GM18861 (cell line): ENCODE results near the gene ZNF710.

ENCODE experiments used
- ATAC-seq: cut with Tn5 transposase; IDR thresholded peaks from one replicate; pipeline ENCODE4 v1.9.1; 2021; ENCODE audit not compliant: unreplicated experiment

Gene ZNF710

GRCh38 chr15:90078965-90079364, 77.8 kb downstream of the ZNF710 start:
- no peak for ATAC-seq

- no peak for ATAC-seq
These were observed 78.7 kb downstream of the ZNF710 start for GRCh38 chr15:90079619-90080457.

GRCh38 chr15:90080458-90080755, 79.3 kb downstream of the ZNF710 start:
- no peak for ATAC-seq

- no peak for ATAC-seq
These were observed 79.8 kb downstream of the ZNF710 start for GRCh38 chr15:90080818-90081393.

DNA sequence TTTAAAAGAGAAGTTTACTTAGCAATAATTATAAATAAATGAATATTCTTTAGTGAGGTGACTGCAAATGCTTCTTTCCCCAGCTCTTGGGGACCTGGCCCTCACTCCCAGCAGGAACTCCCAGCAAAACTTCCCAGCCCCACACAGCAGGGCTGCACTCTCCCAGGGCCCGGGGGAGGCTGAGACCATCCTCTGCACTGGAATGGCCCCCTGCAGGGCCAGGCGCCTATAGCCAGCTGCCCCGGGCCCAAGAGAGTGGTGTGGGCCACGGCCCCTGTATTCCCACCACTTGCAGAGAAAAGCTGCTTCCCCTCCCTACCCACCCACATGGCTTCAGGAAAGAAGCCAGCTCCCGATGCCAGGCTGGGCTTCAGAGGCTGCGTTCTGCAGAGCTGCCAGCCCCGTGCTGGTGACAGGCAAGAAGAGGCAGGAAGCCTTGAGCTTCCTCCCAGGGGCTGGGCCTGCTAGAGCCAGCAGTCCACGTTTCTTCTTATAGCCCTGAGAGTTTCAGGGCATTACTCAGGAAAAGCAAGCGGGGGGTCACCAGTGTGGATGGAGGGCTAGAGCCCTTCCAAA, 81.1 kb downstream of the ZNF710 start:
- ATAC-seq: no peak

DNA sequence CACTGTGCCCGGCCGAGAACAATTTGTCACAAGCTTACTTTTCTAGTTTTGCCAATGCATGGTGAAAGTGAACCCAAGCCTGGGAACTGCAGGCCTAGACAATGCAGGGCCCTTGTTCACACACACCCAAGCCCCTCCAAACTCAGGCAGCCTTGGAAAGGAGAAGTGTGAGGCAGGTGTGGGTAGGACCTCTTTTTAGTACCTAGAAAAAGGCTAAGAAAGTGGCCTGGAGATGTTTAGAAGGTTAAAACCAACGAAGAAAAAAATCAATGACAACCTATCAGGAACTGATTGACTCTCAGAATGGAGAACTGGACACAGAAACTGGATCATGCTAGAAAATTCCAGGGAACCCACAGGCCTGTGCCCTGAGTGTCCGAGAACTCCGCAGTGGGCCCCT, 82.3 kb downstream of the ZNF710 start:
- no peak for ATAC-seq

GRCh38 chr15:90083954-90084607, 83.0 kb downstream of the ZNF710 start:
- no peak for ATAC-seq

DNA sequence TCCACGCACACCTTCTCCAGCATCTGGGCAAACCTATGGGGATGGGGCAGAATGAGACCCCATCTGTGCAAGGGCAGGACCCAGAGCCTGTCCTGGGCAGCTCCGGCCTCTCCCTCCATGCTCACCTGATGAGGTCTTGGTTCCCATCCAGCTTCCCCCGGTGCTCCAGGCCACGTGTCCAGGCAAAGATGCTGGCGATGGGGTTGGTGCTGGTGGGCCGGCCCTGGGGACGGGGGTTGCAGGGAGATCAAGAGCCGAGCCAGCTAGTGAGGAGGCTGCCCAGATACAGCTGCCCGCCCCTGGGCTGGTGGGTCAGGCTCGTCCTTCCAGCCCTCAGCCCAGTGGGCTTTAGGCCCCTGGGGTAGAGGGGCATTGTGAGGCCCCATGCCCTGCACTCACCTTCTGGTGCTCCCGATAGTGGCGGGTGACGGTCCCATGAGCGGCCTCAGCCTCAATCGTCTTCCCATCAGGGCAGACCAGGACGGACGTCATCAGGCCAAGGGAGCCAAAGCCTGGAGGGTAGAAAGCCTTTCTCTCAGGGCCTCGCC, 83.8 kb downstream of the ZNF710 start:
- ATAC-seq: no peak

DNA sequence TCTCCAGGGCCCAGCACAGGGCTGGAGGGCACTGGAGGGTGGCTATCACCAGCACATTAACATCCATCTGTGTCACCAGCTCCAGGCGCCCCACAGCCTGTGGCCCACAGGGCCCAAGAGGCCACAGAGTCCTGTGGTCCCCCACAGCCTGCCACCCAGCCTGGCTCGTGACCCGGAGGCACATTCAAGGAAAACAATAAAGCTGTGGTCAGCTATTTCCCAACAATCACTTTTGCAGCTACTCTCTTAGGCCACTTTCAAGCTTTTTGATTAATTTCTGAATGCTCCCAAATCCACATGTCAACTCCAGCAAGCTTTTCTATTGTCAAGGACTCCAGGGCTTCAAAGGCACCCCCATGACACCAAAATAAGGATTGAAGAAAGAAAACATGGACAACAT, 84.4 kb downstream of the ZNF710 start:
- no peak for ATAC-seq

DNA sequence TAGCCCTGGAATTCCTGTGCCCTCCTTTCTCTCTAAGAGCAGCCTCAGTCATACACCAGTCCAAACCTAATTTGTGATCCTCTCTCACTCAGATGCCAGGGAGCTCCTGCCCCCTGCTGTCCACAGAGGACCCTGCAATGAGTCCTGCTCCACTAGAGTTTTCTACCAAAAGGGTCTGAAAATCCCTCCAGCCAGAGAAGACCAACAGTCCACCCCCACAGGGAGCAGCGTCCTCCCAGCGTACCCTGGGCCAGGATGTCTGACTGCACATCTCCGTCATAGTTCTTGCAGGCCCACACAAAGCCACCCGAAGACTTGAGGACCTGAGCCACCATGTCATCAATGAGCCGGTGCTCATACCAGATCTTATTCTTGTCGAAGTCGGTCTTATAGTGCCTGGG, 85.7 kb downstream of the ZNF710 start:
- ATAC-seq: no peak

GRCh38 chr15:90087454-90088154, 86.5 kb downstream of the ZNF710 start:
- ATAC-seq: no peak

GRCh38 chr15:90090226-90090848, 89.2 kb downstream of the ZNF710 start:
- ATAC-seq: no peak

DNA sequence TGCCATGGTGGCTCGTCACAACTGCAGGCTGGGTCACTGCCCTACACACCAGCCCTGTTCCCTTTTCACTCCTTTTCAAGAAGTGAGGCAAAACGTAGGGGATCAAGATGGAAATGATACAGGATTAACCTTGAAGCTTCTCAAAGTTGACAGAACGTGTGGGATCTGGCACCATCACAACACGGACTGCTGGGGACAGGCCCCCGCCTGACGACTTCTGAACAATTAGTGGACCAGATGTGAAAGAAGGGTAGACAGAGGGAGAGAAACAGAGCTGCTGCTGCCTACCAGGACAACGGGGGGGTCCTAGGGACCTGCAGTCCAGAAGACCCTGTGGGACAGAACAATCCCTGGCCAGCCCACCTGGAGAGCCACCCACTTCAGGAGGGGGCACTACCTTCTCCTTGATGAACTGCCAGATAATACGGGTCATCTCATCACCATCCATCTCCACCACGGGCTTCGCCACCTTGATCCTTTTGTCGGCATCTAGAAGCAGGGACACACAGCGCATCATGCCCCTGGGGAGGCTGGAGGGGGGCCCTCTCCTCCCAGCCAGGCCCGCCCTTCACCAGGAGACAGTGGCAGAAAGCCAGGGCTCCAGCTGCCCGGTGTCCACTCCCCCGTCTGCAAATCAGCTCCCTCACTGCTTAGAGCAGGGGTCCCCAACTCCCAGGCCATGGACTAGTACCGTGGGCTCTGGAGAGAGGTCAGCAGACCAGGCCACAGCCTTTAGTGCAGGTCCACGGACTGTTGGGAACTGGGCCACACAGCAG, 90.2 kb downstream of the ZNF710 start:
- ATAC-seq: no peak

GRCh38 chr15:90095521-90095959, 94.4 kb downstream of the ZNF710 start:
- no peak for ATAC-seq

GRCh38 chr15:90097475-90097874, 96.4 kb downstream of the ZNF710 start:
- ATAC-seq: peak; percentile 55

- ATAC-seq: no peak
These were observed 98.1 kb downstream of the ZNF710 start for GRCh38 chr15:90099072-90099867.

DNA sequence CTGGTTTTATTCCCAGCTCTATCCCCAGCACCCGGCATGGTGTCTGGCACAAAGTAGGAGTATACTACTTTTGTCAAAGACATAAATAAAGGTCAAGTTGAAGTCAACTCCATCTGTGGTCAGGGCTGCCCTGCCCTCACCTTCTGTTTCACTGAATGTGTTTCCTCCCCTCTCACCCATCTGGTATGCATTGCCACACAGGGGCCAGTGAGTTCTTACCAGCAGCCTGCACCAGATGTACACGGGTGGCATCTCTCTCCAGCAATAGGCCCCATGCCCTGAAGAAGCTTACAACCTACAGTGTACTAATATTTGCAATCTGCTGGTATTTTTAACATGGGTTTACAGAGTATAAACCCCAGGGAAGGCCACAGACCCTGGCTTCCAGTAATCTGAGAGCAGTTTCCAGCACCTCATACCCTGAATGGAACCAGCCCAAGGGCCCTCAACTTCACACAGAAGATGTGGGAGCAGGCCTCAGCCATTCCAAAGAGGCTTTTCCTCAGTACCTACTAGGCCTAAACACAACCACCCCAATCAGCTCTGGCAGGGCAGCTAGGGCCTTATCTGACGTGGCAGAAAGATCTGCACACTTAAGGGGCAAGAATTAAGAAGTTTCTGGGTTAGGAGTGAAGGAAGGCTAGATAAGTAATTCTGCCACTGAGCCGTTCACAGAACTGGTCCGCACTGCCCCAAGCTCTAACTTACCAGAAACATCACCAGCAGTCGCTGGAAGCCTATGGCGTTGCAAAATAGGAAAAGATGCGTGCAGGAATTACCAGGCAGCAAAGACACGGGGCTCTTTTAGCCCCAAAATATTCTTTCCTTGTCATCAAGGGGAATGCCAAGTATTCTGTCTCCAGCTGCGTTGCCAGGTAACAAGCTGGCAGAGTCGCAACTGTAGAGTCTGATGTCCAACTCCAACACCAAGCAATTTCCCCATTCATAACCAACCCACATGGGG, 99.0 kb downstream of the ZNF710 start:
- ATAC-seq: no peak
